ENCODE results near the gene MGMT.

MGMT gene

GRCh38 chr10:129656642-129657041 is 189.6 kb downstream of the MGMT start:
- no peak for DNase-seq

GRCh38 chr10:129657297-129658017 is 190.4 kb downstream of the MGMT start:
- DNase-seq = no peak

GRCh38 chr10:129658376-129659072 is 191.5 kb downstream of the MGMT start:
- no peak for DNase-seq

GRCh38 chr10:129659508-129660268 is 192.6 kb downstream of the MGMT start:
- no peak for DNase-seq

GRCh38 chr10:129660569-129660968 is 193.5 kb downstream of the MGMT start:
- no peak for DNase-seq

GRCh38 chr10:129662426-129662825 is 195.4 kb downstream of the MGMT start:
- no peak for DNase-seq

GRCh38 chr10:129670124-129670523 is 203.1 kb downstream of the MGMT start:
- DNase-seq = no peak

- no peak for DNase-seq
Measured at GRCh38 chr10:129673292-129673691, 206.3 kb downstream of the MGMT start.

- DNase-seq = no peak
Measured at GRCh38 chr10:129675027-129675769, 208.2 kb downstream of the MGMT start.

- no peak for DNase-seq
Measured at GRCh38 chr10:129676014-129676413, 209.0 kb downstream of the MGMT start.

- DNase-seq = no peak
Measured at GRCh38 chr10:129677377-129677927, 210.4 kb downstream of the MGMT start.

GRCh38 chr10:129678186-129678585 is 211.1 kb downstream of the MGMT start:
- no peak for DNase-seq

GRCh38 chr10:129679207-129679606 is 212.2 kb downstream of the MGMT start:
- DNase-seq = no peak

GRCh38 chr10:129680661-129681344 is 213.8 kb downstream of the MGMT start:
- DNase-seq = no peak

- no peak for DNase-seq
Measured at GRCh38 chr10:129681856-129682255, 214.8 kb downstream of the MGMT start.

- DNase-seq = no peak
Measured at GRCh38 chr10:129683519-129683918, 216.5 kb downstream of the MGMT start.

GRCh38 chr10:129683920-129684319 is 216.9 kb downstream of the MGMT start:
- no peak for DNase-seq

- no peak for DNase-seq
Measured at GRCh38 chr10:129685271-129685670, 218.2 kb downstream of the MGMT start.

GRCh38 chr10:129689671-129690071 is 222.6 kb downstream of the MGMT start:
- DNase-seq = no peak

- no peak for DNase-seq
Measured at GRCh38 chr10:129690248-129691070, 223.4 kb downstream of the MGMT start.

GRCh38 chr10:129692695-129693094 is 225.7 kb downstream of the MGMT start:
- no peak for DNase-seq

All from T1000 (cell line).